DMS 273 (cell line): ENCODE measurements around the gene SLC38A11.
"Not testable (repeated sequence)": the region's sequence is repeated elsewhere in the genome, so short reads cannot be mapped to it uniquely, and the experiment has no call there.

Source experiments
- DNase-seq: peaks from one replicate; lab custom pipeline; 2025; ENCODE audit not compliant: unreplicated experiment; lab: John Stamatoyannopoulos, UW

SLC38A11 gene

DNA sequence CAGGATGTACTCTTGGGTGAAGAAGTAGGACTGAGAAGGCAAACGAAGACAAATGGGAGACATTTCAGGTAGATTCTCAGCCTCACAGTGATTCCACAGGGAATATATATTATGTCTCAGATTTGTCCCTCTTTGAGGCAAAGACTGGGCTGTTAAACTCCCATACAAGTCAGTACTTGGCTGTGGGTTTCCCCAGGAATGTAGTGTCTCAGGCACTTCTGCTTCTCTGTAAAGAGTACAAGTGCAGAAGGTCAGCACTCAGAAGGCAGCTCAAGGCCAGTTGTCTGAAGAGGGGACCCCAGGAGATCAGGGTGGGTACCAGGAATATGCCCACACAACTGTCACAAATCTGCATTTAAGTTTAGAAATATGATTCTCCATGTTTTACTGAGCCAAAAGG, 73.8 kb downstream of the SLC38A11 start:
- no peak for DNase-seq

DNA sequence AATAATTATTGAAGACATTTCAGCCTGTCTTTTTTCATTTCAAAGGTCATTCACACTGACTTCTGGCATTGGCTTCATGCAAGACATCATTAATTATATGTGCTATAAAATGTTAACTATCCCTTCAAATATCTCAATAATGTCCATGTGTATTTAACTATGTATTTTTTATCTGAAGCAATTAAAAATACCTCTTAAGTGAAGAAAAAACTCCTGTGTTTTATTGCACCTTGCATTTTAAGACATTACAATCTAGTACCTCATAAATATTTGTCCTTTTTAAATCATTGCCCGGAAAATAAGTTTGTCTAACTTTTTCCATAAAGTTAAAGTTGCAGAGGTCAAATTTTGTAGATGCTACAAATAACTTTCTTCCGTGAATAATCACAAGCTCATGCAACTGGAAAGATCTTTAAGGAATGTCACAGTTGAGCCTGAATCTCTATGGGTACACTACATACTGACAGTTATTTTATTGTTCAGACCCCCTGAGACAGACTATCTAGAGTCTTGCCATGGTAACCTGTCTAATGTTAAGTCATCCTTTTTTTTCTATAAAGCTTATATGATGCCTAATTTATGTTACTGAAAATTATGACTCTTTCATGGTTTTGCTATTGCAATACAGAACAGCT, 75.3 kb downstream of the SLC38A11 start:
- no peak for DNase-seq

DNA sequence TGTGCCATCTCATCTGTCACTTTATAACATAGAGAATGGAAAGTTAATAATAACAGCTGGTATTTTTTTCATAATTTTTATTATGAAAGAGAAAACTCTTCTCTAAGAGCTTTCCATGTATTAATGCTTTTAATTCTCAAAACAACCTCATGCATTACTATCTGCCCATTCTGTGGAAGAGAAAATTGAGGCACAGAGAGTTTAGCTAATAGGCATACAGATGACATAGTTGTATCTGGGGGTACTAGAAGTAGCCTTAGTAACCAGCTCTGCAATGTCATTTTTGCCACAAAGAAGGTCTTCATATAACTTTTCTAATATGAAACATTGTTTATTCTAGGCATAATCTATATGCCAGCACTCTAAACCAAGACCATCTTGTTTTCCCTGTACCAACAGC, 77.4 kb downstream of the SLC38A11 start:
- no peak for DNase-seq

DNA sequence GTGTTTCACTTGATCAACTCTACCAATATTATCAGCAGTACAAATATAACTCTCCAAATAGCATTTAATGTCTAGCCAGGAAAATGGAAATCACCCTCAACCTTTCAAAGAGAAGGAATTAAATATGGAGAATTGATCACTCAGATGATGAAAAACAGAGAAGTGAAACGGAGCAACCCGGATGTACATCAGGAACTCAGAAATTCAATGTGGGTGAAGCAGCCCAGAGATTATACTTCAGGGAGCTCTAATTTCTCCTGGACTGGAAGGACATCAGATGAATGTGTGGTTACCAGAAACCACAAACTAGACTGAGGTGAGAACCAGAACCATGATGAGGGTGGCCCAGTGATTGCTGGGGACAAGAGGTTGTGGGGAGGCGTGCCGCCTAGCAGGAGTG, 78.2 kb downstream of the SLC38A11 start:
- DNase-seq: no peak

DNA sequence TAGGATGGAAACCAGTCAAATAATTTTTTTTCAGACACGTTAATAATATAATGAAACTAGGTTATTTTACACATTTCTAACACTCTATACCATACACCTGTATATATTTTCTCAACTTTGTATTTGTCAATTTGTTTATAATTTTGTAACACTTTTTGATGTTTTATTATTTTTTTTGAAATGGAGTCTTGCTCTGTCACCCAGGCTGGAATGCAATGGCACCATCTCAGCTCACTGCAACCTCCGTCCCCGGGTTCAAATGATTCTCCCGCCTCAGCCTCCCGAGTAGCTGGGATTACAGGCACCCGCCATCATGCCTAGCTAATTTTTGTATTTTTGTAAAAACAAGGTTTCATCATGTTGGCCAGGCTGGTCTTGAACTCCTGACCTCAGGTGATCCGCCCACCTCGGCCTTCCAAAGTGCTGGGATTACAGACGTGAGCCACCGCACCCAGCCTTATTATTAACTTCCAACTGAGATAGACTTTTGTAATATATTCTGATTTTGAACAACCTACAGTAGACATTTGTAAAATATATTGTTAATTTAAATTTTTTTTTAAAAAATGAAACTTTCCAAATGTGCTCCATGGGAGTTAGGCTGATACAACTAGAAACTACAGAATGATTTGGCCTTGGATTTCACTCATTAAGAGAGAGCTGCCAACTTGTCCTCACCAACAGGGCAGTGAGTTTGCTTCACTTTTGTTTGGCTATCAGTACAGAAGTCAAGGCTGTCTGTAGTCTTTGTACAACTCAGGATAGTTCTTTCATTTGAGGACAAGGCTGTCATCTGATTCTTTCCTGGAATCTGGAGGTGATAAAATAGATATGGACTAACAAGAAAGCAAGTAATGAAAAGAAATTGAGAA, 79.8 kb downstream of the SLC38A11 start:
- DNase-seq: no peak

DNA sequence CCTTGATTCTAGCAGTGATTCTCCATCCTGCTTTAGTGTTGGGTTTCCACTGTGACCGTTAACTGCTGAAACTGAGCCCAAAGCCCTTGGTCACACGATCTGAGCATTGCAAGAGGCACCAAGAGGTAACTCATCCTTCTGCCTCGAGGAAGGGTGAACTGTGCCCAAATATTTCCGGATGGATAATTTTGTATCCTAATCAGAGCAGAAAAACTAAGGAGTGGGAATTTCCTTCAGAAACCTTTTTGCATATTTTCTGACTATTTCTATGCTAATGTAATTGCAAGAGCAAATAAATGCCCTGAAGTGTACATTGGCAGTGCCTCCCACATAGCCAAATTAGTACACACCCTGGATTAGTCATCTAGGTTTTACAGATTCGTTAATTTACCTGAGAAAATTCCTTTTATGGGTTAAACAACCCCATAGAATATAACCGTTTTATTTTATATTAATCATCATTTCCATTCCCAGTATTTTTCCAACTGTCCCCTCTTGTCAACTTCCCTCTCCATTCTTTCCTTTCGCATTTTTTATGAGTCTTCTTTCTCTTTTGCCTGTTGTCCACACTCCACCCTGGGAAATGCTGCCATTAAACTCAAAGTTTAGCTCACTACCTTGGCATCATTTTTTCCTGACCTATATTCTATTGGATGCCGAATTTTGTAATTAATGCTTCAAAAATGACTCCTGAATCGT, 82.0 kb downstream of the SLC38A11 start:
- no peak for DNase-seq

DNA sequence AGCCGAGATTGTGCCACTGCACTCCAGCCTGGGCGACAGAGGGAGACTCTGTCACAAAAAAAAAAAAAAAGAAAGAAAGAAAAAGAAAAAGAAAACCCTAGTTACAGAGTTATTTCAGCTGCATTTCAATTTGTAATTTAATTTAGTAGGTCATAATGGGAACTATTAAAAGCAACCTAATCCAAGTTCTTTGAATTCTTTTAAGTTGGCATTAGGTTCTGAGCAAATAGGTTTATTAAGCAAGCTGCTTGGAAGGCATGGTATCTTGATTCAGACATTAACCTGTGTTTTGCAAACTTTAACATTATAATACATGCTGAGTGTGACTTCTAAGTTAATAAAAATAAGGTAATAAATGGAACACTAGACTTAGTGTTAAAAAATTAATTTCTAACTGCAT, 83.9 kb downstream of the SLC38A11 start:
- no peak for DNase-seq

DNA sequence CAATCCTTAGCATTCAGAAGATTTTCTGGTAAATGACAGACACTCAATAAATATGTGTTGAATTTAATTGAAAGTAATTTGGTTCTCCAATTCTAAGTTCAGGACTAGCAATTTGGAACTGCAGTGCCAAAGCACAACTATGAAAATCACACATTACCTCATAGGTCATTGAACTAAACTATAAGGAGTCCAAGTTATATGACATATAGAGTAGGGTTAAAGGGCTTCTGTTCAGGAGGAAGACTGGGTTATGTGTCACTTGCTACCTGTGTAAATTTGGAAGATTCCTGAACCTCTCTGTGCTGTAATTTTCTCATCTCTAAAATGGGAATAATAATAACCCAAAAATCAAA, 85.9 kb downstream of the SLC38A11 start:
- no peak for DNase-seq

DNA sequence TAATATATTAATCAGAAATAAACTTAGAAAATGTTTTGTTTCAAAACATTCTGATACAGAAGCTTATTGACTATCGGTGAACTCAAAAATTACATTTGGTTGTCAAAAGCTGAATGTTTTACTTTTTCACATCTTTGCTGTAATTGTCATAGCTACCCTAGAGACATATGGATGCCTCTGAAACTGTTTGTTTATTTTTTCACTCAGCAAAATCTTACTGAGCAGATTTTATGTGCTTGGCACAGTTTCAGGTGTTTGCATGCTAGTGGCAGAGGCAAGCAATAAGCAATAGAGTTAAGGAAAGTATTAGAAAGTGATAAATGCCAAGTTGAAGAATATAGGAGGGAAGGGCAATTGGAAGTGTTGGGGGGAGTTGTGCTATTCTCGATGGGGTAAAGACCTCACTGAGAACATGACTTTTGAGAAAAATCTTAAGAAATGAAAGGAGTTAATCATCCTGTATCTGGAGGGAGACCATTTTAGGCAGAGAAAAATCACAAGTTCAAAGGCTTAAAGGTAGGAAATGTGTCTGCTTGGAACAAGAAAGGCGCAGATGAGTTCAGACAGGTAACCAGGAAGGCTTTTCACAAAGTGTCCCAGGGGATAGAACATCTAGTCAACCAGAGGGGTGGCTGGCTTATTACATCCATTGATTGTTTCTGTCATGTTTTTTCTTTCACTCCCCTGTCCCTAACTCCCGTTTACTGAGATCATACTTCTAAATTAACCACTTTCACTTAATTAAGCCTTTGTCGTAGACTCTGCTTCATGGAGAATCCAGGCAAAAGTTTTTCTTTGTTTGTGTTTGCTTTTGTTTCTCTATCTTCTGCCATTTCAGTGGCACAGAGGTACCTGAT, 86.5 kb downstream of the SLC38A11 start:
- peak; percentile 76 for DNase-seq

DNA sequence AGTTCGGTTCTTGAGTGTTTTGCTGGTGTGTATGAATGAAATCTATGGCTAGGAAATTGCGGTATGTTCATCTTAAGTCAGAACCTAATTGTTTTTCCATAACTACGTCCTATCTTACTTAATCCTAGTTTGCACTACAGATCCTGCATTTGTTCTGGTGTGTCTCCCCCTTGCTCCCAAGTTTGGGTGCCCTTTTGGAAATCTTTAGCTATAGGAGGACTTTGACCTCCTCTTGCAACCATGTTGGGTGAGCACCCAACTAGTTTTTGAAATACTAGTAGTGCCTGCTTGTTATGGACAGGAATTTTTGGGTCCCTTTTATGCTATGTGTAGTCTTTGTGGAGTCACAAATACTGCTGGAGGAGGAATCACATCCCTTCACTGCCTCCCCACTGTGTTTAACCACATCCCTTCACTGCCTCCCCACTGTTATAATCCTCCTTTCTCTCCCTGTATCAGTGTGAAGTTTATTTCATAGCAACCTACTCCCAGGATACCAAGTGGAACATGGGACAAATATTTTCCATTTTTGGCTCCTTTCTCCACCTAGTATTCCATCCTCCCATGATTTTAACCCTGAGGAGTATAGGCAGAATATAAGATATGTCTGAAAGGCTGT, 87.4 kb downstream of the SLC38A11 start:
- no peak for DNase-seq

DNA sequence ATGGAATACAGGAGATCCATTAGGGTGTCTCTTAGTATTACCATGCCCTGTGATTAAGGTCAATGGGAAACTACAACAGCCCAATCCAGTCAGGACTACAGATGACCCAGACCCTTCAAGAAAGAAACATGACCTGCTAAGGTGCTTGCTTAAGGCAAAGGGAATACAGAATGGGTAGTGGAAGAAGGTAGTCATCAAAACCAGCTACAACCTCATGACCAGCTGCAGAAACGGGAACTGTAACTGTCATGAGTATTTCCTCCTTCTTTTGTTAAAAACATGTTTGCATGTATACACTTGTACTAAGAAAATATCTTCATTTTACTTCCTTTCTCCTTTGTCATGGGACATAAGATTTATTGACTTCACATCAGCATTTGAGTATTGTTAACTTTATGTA, 88.9 kb downstream of the SLC38A11 start:
- DNase-seq: not testable (repeated sequence)

DNA sequence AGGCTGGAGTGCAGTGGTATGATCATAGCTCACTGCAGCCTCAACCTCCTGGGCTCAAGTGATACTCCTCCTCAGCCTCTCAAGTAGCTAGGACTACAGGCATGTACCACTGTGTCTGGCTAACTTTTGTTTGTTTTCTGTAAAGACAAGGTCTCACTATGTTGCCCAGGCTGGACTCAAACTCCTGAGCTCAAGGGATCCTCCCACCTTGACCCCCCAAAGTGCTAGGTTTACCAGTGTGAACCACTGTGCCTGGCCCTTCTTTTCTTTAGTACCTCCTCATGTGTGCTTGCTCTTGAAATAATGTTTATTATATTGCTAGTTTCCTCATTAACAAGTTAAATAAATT, 94.7 kb downstream of the SLC38A11 start:
- DNase-seq: no peak

DNA sequence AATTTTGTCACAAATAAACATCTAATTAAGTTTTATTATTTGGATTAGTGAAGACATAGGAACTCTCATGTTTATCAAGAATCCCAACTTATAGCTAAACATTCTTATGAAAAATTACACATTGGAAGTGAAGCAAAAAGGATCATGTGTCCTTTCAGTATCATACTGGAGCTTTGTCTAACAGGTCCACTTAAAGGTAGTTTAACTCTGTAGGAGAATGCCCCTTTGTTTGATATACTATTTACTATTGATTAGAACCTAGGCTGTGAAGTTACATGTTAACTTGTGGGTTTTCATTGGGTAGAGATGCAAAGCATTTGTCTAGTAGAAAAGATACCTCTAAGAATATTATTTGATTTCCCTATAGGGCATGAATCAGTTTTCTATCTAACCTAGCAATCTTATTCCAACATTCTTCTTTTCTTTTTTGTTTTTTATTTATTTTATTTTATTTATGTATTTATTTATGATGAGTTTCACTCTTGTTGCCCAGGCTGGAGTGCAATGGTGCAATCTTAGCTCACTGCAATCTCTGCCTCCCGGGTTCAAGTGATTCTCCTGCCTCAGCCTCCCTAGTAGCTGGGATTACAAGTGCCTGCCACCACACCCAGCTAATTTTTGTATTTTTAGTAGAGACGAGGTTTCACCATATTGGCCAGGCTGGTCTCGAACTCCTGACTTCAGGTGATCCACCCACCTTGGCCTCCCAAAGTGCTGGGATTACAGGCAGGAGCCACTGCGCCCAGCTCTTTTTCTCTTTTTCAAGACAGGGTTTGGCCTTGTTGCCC, 95.2 kb downstream of the SLC38A11 start:
- DNase-seq: not testable (repeated sequence)

DNA sequence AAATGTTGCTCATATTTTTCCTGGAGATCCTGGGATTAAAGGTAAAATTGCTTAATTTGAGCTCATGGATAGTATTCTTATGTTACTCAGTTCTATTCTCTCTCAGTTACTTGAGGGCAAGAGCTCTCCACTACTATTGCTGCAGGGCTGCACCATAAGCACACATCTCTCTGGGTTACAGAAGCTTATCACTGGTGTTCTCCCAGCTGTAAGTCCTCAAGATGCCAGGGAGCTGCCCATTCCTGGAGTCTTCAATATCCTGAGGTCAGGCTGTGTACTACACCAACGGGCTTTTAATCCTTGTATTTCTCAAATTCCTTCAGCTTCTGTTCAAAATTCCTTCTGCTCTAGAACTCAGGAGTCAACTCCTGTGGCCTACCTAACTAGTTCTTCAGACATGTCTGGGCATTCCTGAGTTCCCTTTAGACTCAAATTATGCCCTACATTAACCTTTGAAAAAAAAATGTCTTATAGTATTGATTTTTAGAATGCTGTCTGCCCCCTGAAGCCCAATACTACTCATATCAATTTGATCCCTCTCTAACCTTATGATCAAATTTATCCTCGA, 96.0 kb downstream of the SLC38A11 start:
- DNase-seq: no peak

DNA sequence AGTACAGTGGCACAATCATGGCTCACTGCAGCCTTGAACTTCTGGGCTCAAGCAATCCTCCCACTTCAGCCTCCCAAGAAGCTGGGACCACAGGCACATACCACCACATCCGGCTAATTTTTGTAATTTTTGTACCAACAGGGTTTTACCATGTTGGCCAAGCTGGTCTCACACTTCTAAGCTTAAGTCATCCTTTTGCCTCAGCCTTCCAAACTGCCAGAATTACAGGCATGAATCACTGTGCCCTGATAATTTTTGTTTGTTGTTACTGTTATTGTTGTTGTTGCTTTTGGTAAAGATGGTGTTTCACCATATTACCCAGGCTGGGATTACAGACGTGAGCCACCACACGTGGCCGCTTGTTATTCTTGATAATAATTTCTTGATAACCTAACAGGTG, 103.2 kb downstream of the SLC38A11 start:
- DNase-seq: no peak

DNA sequence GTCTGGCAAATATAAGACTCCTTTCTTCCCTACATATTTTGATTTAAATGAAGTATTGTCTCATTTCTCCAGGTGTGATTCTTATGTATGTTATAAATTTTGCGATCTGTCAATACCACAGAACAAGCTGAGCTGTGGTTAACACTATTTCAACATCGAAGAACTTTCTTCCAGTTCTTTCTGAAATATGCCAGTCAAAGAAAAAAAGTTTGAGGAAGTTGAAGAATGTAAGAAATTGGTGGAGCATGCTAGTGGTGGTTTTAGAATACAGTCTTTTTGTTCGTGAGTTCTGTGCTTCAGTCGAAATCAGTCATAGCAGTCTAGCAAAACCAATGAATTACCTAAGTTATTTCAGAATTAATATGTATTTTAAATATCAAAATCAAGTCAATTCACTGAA, 105.1 kb downstream of the SLC38A11 start:
- no peak for DNase-seq

DNA sequence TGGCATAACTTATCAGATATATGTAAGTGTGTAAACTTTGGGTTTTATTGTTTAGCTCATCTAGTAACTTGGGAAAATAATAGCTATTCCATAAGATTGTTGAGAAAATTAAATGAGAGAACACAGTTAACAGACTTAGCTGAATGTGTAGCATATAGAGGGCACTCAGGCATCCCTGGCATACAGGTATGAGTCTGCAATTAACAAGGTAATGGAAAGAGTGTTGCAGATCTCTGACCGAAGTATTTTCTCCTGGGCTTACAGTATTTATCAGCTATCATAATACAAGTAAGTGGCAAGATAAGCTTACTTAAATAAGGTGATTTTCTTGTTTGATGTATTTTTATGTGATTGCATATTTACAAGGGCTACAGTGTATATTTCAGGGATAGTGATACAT, 105.8 kb downstream of the SLC38A11 start:
- DNase-seq: no peak

DNA sequence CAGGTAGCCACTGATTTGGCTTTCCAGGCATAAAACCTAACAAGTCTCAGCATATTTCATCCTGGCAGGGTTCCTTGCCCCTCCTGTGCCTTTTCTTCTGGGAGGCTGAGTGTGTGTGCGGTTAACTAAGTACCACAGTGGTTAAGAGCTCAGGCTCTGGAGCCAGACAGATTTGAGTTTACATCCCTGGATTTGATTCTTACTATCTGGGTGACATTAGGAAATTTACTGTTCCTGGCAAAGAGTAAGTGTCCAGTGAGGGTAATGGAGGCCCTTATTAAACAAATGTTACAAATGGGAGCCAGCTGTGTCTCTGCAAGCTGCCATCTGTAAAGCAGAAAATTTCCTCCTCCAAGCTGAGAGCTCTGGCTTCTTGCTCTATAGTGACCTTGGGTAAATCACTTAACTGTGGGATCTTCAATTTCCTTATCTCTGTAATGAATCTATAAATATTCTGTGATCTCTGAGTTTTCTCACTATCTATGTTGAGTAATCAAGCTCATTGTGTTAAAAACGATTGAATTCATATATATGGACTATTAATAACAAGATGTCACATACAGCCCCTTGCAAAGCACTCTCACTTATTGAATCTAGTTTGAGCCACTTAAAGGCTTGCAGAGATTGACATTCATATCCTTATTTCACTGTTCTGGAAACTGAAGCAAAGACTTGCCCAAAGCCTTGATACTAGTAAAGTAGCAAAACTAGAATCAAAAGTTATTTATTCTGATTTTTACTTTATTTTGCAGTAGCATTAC, 107.2 kb downstream of the SLC38A11 start:
- peak; percentile 95 for DNase-seq

DNA sequence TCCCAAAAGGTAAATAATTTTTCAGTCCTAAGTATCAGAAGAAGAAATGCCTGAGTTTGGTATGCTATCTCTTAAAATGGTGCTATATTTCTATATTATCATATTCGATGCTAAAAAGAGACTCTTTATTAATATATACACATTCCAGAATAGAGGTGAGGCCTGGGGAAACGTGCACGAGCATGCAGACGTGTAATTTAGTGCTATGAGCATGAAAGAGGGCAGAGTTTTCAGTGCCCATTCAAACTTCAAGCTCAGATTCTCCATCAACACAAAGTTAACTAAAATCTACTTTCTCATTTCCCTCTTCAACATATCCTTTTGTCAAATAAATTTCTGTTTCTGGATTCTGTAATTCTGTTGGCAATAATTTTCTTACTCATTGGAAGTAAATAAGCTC, 108.0 kb downstream of the SLC38A11 start:
- peak; percentile 57 for DNase-seq
